SK-N-SH treated with all-trans-retinoic acid at 6 μM for 48 hours (cell line): ENCODE measurements around the gene EBF3.

ENCODE experiments used
- ATAC-seq: fragments of 200-7000 bp; cut with Tn5 transposase; 3 replicates; pipeline ENCODE4 v1.9.1; 2020; ENCODE audit warnings: mild to moderate bottlenecking, moderate library complexity
- ARNTL ChIP-seq: fragments of 450-650 bp; formaldehyde crosslinking; IDR thresholded peaks from 2 replicates; pipeline ENCODE4 v1.5.0; 2020; ENCODE audit warnings: low read depth, mild to moderate bottlenecking, moderate library complexity, borderline replicate concordance
- BACH2 ChIP-seq: fragments of 250-450 bp; sonication (Bioruptor Pico); IDR thresholded peaks from 2 replicates; pipeline ENCODE4 v1.9.0; 2021; ENCODE audit warnings: mild to moderate bottlenecking, borderline replicate concordance
- CREB5 ChIP-seq: fragments of 250-450 bp; sonication (Bioruptor Pico); IDR thresholded peaks from 2 replicates; pipeline ENCODE4 v1.5.1; 2020; ENCODE audit warnings: low read depth, mild to moderate bottlenecking, moderate library complexity
- CSRNP3 ChIP-seq: fragments of 250-450 bp; sonication (Bioruptor Pico); IDR thresholded peaks from 2 replicates; pipeline ENCODE4 v1.5.1; 2021; ENCODE audit warnings: mild to moderate bottlenecking, moderate library complexity
- ESRRG ChIP-seq: fragments of 250-450 bp; sonication (Bioruptor Pico); IDR thresholded peaks from 2 replicates; pipeline ENCODE4 v1.6.1; 2021; ENCODE audit warnings: mild to moderate bottlenecking
- POU6F1 ChIP-seq: fragments of 250-450 bp; sonication (Bioruptor Pico); IDR thresholded peaks from 2 replicates; pipeline ENCODE4 v1.8.0; 2021; ENCODE audit warnings: low read depth, mild to moderate bottlenecking, moderate library complexity, borderline replicate concordance
- PPARA ChIP-seq: fragments of 250-450 bp; sonication (Bioruptor Pico); IDR thresholded peaks from 2 replicates; pipeline ENCODE4 v1.5.0; 2020; ENCODE audit warnings: mild to moderate bottlenecking, borderline replicate concordance
- RARB ChIP-seq: fragments of 250-450 bp; sonication (Bioruptor Pico); IDR thresholded peaks from 2 replicates; pipeline ENCODE4 v1.8.0; 2021; ENCODE audit warnings: mild to moderate bottlenecking, moderate library complexity
- TCF4 ChIP-seq: fragments of 250-450 bp; sonication (Bioruptor Pico); IDR thresholded peaks from 2 replicates; pipeline ENCODE4 v1.8.0; 2021; ENCODE audit warnings: mild to moderate bottlenecking, moderate library complexity, borderline replicate concordance
- TOX ChIP-seq: fragments of 250-450 bp; sonication (Bioruptor Pico); IDR thresholded peaks from 2 replicates; pipeline ENCODE4 v1.8.0; 2021; ENCODE audit warnings: mild to moderate bottlenecking, moderate library complexity, borderline replicate concordance
- TSHZ2 ChIP-seq: fragments of 250-450 bp; sonication (Bioruptor Pico); IDR thresholded peaks from 2 replicates; pipeline ENCODE4 v1.5.0; 2020; ENCODE audit warnings: mild to moderate bottlenecking, moderate library complexity
- ZFP3 ChIP-seq: fragments of 250-450 bp; sonication (Bioruptor Pico); IDR thresholded peaks from 2 replicates; pipeline ENCODE4 v1.5.0; 2020; ENCODE audit warnings: mild to moderate bottlenecking, moderate library complexity
- ZFP30 ChIP-seq: fragments of 450-650 bp; formaldehyde crosslinking; IDR thresholded peaks from 2 replicates; pipeline ENCODE4 v1.5.0; 2022; ENCODE audit warnings: mild to moderate bottlenecking, moderate library complexity
- ZNF565 ChIP-seq: fragments of 450-650 bp; formaldehyde crosslinking; conservative IDR thresholded peaks from 2 replicates; pipeline ENCODE4 v1.5.0; 2020; ENCODE audit warnings: low read depth, mild to moderate bottlenecking, moderate library complexity
- ZNF70 ChIP-seq: fragments of 450-650 bp; formaldehyde crosslinking; IDR thresholded peaks from 2 replicates; pipeline ENCODE4 v1.5.0; 2020; ENCODE audit warnings: mild to moderate bottlenecking, moderate library complexity
- ZNF8 ChIP-seq: fragments of 450-650 bp; formaldehyde crosslinking; IDR thresholded peaks from 2 replicates; pipeline ENCODE4 v1.5.0; 2020; ENCODE audit warnings: mild to moderate bottlenecking, moderate library complexity

EBF3 gene

GRCh38 chr10:129853562-129853903 lies 110.5 kb downstream of the EBF3 start:
- TF ChIP-seq TOX (CRISPR knock-in tag) (no peak), ZFP30 (CRISPR knock-in tag) (no peak), ZNF70 (no peak), BACH2 (CRISPR knock-in tag) (no peak), TSHZ2 (CRISPR knock-in tag) (no peak), ZFP3 (no peak), RARB (CRISPR knock-in tag) (no peak), CSRNP3 (CRISPR knock-in tag) (no peak), ZNF565 (CRISPR knock-in tag) (no peak), ARNTL (CRISPR knock-in tag) (no peak), POU6F1 (CRISPR knock-in tag) (no peak), ZNF8 (CRISPR knock-in tag) (no peak), CREB5 (no peak), TCF4 (CRISPR knock-in tag) (no peak)
- ATAC-seq, result no peak

GRCh38 chr10:129852829-129853561 lies 111.1 kb downstream of the EBF3 start:
- no peak for ATAC-seq
- TF ChIP-seq ZNF565 (CRISPR knock-in tag) (no peak), ESRRG (CRISPR knock-in tag) (no peak), PPARA (no peak), ZNF70 (no peak)
- TF ChIP-seq, all 23 proteins: peak for 0

GRCh38 chr10:129851941-129852640 lies 112.0 kb downstream of the EBF3 start:
- no peak for ATAC-seq
- TF ChIP-seq CREB5 (no peak), CSRNP3 (CRISPR knock-in tag) (no peak), TSHZ2 (CRISPR knock-in tag) (no peak), RARB (CRISPR knock-in tag) (no peak), ARNTL (CRISPR knock-in tag) (no peak), ZFP3 (no peak)
